A673 (cell line): ENCODE data around the gene TMPRSS2. TPM values are rescaled to one million over a fixed set of nuclear protein-coding genes. Genes with fewer than 3 reads are reported as not detected.

Experiments used
- BruUV-seq: library from RNA; stranded (reverse); fragments of 400-500 nt; replicated peaks from 2 replicates; lab custom pipeline; 2021; lab: Mats Ljungman, UMichigan
- CTCF ChIA-PET: fragments of 300-600 bp; sonication (Branson Sonifier 250); formaldehyde crosslinking; loops from one replicate; lab custom pipeline; 2022; ENCODE audit warnings: antibody characterized with exemption; lab: Charles Lee
- POLR2A ChIA-PET: fragments of 300-600 bp; sonication (Branson Sonifier 250); formaldehyde crosslinking; loops from one replicate; lab custom pipeline; 2022; ENCODE audit warnings: antibody characterized with exemption; ENCODE audit not compliant: low non-redundant PET; lab: Charles Lee
- DNase-seq: peaks from one replicate; pipeline ENCODE4 v3.0.0-alpha.2; 2015; ENCODE audit warnings: low spot score
- H3K27ac ChIP-seq: fragments of 200-600 bp; sonication (generic); 2 replicates; pipeline ENCODE4 v1.5.1; 2016; ENCODE audit warnings: mixed run types, low read depth, mild to moderate bottlenecking, mixed read lengths, antibody characterized with exemption, low read length; ENCODE audit not compliant: poor library complexity, severe bottlenecking
- H3K27me3 ChIP-seq: fragments of 200-600 bp; sonication (generic); replicated peaks from 2 replicates; pipeline ENCODE4 v1.6.1; 2017; ENCODE audit warnings: mixed run types, low read depth, mild to moderate bottlenecking, mixed read lengths, antibody characterized with exemption, low read length; ENCODE audit not compliant: insufficient read depth, poor library complexity
- H3K36me3 ChIP-seq: fragments of 200-600 bp; sonication (generic); 2 replicates; pipeline ENCODE4 v1.6.1; 2016; ENCODE audit warnings: mixed run types, mild to moderate bottlenecking, mixed read lengths, antibody characterized with exemption, low read length; ENCODE audit not compliant: insufficient read depth, poor library complexity, severe bottlenecking
- H3K4me1 ChIP-seq: fragments of 200-600 bp; sonication (generic); 2 replicates; pipeline ENCODE4 v1.6.1; 2017; ENCODE audit warnings: mixed run types, mild to moderate bottlenecking, mixed read lengths, antibody characterized with exemption, low read length; ENCODE audit not compliant: insufficient read depth, poor library complexity, severe bottlenecking
- H3K4me3 ChIP-seq: fragments of 200-600 bp; sonication (generic); 2 replicates; pipeline ENCODE4 v1.5.1; 2016; ENCODE audit warnings: low read depth, mixed run types, mild to moderate bottlenecking, mixed read lengths, low read length; ENCODE audit not compliant: poor library complexity, severe bottlenecking
- H3K9me3 ChIP-seq: fragments of 200-600 bp; sonication (generic); 2 replicates; pipeline ENCODE4 v1.6.1; 2016; ENCODE audit warnings: mixed run types, low read depth, mild to moderate bottlenecking, mixed read lengths, antibody characterized with exemption, low read length; ENCODE audit not compliant: poor library complexity, severe bottlenecking
- EZH2 ChIP-seq: fragments of 200-600 bp; sonication (generic); IDR thresholded peaks from 2 replicates; pipeline ENCODE4 v1.6.1; 2017; ENCODE audit warnings: borderline replicate concordance, low read depth, mild to moderate bottlenecking, mixed read lengths, antibody characterized with exemption, low read length; ENCODE audit not compliant: poor library complexity, severe bottlenecking
- intact Hi-C: fragments of 100-400 bp; cut with micrococcal nuclease; formaldehyde crosslinking; loops from one replicate; pipeline ENCODE4 v1.10.0; 2022; ENCODE audit not compliant: unreplicated experiment
- total RNA-seq: library from RNA; stranded (reverse); gene quantifications from 2 replicates; pipeline ENCODE4 v1.2.3, GENCODE V29; 2021
- TF ChIP-seq, protein P1 (sequence below): fragments of 300-800, 200-600 bp; sonication (generic); conservative IDR thresholded peaks from 2 replicates; pipeline ENCODE4 v1.5.1; 2017; ENCODE audit warnings: low read depth, mild to moderate bottlenecking, antibody characterized with exemption, low read length, moderate library complexity, mixed read lengths

Gene TMPRSS2
- total RNA-seq, 1 experiment from 2014 or later, result not detected

DNA sequence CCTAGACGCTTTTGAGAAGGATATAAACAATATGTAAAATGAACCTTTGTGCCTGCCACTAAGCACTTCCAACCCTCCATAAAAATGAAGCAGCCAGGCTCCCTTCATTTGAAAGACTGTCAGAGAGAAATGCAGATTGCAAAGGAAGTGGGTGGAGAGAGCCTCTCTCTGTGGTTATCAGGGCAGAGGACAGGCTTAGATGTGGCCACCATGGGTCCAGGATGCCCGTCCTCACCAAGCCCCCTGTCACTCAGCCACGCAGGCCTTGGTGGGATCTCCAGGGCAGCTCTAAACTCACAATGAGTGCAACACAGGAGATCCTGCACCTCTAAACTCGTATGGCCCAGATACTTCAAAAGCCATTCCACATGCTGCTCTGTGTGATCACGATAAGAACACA is 37.9 kb downstream of the TMPRSS2 start:
- H3K27ac ChIP-seq, result no peak overlapping the region
- no peak overlapping the region for H3K4me3 ChIP-seq
- H3K4me1 ChIP-seq, result no peaks in the 10 kb centered on the region
- POLR2A ChIA-PET, result no interaction called here
- intact Hi-C loops, result no loop called here
- DNase-seq, result no peak
- TF ChIP-seq EZH2, result no peak
- TF ChIP-seq, protein P1, sequence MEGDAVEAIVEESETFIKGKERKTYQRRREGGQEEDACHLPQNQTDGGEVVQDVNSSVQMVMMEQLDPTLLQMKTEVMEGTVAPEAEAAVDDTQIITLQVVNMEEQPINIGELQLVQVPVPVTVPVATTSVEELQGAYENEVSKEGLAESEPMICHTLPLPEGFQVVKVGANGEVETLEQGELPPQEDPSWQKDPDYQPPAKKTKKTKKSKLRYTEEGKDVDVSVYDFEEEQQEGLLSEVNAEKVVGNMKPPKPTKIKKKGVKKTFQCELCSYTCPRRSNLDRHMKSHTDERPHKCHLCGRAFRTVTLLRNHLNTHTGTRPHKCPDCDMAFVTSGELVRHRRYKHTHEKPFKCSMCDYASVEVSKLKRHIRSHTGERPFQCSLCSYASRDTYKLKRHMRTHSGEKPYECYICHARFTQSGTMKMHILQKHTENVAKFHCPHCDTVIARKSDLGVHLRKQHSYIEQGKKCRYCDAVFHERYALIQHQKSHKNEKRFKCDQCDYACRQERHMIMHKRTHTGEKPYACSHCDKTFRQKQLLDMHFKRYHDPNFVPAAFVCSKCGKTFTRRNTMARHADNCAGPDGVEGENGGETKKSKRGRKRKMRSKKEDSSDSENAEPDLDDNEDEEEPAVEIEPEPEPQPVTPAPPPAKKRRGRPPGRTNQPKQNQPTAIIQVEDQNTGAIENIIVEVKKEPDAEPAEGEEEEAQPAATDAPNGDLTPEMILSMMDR, result no peak
- H3K27me3 ChIP-seq, result no peaks in the 10 kb centered on the region
- no peaks in the 10 kb centered on the region for H3K36me3 ChIP-seq
- no peaks in the 10 kb centered on the region for H3K9me3 ChIP-seq
- CTCF ChIA-PET, result no interaction called here
- BruUV-seq, result no TSS peak

DNA sequence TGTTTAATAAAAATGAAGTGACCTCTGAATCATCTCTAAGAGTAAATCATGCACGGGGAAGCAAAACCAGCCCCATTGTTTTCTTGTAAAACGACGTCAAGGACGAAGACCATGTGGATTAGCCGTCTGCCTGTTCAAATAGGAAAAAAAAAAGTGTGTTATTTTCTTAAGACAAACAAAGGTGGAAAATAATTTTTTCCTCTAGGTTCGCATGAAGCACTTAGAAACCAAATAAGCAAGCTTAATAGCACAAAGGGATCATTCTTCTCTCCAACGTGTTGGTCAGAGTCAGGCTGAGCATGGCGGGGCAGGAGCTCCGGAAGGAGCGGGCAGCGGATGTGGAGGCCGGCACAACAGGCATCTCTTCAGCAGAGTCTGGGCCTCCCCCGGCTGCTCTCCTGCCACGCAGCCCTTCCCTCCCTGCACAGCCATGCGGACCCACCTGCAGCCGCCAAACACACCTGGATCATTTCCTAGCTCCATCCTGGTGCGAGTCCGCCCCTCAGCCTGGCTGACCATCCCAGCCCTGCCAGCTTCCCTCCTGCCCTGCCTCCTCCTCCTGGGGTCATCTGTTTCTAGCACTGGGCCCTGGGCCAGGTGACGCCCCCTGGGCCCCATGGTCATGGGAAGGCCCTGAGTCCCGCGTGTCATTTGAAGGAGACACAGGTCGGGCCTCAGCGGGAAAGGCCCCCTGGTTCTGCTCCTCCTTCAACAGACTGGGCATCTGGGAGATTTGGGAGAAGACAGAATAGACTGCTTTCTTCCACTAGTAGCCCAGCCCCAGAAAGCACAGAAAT is 41.7 kb downstream of the TMPRSS2 start:
- Histone ChIP-seq H3K27ac (no peak overlapping the region), H3K9me3 (no peaks in the 10 kb centered on the region), H3K4me3 (no peak overlapping the region), H3K36me3 (no peaks in the 10 kb centered on the region), H3K27me3 (no peaks in the 10 kb centered on the region), H3K4me1 (no peaks in the 10 kb centered on the region)
- no TSS peak for BruUV-seq
- ChIA-PET CTCF (no interaction called here), POLR2A (no interaction called here)
- intact Hi-C loops, result no loop called here
- TF ChIP-seq EZH2, result no peak
- TF ChIP-seq, protein P1, result no peak
- no peak for DNase-seq

DNA sequence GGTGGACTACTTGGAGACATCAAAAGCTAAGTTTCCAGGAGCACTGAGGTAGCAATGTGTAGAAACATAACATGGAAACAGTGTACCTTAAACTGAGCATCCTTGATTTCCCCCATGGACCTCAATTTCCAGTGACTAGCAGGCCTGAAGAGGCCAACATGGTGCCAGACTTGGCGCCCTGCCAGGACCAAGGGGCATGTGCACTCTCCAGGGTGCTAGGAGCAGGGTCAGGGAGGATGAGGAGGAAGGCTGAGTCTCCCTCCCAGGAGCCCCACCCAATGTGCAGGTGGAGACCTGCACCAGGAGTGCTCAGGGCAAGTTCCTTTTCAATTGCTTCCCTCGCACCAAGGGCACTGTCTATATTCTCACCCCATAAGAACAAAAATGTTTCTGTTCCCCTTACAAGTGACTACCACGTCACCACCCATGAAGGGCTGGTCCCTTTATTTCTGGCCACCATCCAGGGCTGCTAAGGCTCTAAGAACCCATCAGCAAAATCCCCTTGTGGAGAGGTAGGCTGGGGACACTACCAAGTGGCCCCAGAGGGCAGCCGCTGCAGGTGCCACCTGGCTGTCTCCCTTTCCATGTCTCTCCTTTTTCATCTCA is 42.7 kb downstream of the TMPRSS2 start:
- intact Hi-C loops, result no loop called here
- no TSS peak for BruUV-seq
- Histone ChIP-seq H3K4me3 (no peak overlapping the region), H3K36me3 (no peaks in the 10 kb centered on the region), H3K4me1 (no peaks in the 10 kb centered on the region), H3K9me3 (no peaks in the 10 kb centered on the region), H3K27me3 (no peaks in the 10 kb centered on the region), H3K27ac (no peak overlapping the region)
- TF ChIP-seq, protein P1, result no peak
- TF ChIP-seq EZH2, result no peak
- ChIA-PET POLR2A (no interaction called here), CTCF (no interaction called here)
- DNase-seq, result no peak
